ENCODE data around the gene C3orf62. TPM values are rescaled to one million over a fixed set of nuclear protein-coding genes. Genes with fewer than 3 reads are reported as not detected.
"Not testable (repeated sequence)": the region's sequence is repeated elsewhere in the genome, so short reads cannot be mapped to it uniquely, and the experiment has no call there.

The C3orf62 gene
- polyA plus RNA-seq, 12 donors, result 4.1 to 17.3 (median 8.5) TPM; not detected in 1

DNA sequence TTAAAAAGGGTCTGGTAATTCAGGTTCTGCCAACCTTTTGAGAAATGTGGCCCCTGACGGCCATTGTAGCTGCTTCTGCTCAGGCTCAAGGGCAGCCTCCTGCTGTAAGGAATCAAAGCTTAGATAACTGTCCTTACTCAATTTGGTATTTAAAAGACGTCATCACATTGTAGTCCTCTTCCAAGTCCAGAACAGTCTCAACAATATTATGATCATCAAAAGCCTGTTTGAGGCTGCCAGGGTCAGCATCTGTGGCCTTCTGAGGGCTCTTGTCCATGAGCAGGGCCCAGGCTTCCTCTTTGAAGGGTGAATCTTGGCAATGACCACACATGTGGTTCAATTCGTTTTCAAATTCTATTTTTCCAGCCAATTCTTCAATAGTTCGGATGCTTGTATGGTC, 6.0 kb downstream of the C3orf62 start:
- DNase-seq, result no peak

GRCh38 chr3:49270156-49270500, 6.9 kb downstream of the C3orf62 start:
- no peak for DNase-seq

DNA sequence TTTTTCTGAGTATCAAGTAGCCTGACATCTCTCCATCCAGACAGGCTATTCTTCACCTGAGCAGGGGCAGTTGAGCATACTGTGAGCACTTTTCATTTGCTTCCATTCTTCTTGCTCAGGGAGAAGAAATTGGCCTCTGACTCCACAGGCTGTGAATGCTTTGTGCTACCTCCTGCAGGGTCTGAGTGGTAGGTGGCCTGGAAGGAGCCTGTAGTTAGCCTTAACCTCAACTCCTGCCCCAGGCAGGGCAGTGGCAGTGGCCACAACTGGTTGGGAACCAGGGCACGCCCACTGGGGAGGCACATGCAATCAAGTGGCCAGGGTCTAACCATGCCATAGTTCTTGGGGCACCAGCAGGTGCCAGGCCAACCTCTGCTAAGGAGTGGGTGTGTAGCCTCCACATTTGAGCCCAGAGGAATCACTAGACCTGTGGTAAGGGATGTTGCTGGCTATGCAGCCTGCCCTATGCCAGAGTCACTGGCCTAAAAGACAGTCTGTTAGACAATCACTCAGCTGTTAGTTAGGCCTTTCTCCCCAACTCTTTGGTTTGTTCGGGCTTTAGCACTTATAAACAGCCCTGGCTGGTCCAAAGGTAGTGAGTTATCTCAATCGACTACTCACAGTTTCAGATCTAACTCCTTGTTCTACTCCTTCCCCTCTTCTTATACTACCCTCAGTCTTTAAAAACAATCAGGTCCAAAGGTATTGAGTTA, 7.4 kb downstream of the C3orf62 start:
- no peak for DNase-seq

DNA sequence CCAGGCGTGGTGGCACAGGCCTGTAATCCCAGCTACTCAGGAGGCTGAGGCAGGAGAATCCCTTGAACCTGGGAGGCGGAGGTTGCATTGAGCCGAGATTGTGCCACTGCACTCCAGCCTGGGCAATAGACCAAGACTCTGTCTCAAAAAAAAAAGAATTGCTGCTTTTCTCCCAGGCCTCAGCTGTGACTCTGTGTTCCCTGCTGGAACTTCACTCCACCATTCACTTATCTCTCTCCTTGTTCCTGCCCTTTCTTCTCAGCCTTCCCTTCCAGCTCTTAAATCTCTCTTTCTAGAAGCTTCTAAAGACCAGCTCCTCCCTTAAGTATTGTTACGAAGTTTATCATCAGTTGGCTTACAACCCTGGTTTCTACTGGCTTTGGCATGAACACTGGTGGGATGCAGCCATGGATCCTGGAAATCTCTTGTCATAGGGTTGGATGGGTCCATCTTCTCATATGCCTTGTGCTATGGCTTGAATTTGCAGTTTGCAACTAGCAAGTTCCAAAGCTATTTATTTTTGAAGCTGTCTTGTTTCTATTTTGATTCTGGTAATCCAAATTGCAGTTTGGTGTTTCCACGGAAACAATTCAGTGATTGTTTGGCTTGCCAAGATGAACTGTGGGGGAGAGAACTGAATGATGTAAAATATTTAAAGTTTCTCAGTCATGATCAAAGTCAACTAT, 10.5 kb downstream of the C3orf62 start:
- peak; percentile 60 for DNase-seq

- no peak for DNase-seq
Measured at GRCh38 chr3:49265661-49266386, 11.2 kb downstream of the C3orf62 start.

GRCh38 chr3:49263159-49263889, 13.7 kb downstream of the C3orf62 start:
- no peak for DNase-seq

GRCh38 chr3:49260806-49261324, 16.2 kb downstream of the C3orf62 start:
- no peak for DNase-seq

- no peak for DNase-seq
Measured at GRCh38 chr3:49257187-49257586, 19.8 kb downstream of the C3orf62 start.

DNA sequence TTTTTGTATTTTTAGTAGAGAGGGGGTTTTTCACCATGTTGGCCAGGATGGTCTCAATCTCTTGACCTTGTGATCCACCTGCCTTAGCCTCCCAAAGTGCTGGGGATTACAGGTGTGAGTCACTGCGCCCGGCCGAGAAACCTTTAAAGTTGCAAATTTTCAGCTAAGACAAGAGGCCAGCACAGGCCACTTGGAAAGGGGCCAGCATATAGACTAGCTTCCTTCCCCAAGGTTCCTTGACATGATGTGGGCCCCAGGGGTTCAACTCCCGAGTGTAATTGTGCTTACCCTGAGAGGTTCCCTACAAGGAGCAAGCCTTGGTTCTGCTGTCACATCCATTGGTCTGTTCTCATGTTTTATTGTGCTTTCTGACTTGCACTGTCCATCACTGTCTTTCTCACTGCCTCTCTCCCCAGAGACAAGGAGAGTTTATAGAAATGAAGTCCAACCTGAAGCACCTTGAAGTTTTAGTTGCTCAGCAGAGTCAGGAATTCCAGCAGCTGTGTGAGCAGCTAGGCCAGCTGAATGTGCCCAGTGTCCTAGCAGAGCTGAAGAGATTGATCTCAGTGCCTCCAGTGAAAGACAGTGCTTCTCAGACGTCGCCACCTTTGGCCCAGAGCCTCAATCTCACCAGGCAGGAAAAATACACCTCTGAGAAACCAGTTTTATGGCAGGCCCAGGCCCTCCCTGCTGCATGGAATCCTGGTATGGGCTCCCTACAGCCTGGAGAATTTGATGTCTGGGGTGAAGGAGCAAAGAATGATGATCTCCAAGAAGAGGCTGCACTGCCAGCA, 21.1 kb downstream of the C3orf62 start:
- no peak for DNase-seq

- DNase-seq, result no peak
Measured at GRCh38 chr3:49255112-49255511, 21.9 kb downstream of the C3orf62 start.

DNA sequence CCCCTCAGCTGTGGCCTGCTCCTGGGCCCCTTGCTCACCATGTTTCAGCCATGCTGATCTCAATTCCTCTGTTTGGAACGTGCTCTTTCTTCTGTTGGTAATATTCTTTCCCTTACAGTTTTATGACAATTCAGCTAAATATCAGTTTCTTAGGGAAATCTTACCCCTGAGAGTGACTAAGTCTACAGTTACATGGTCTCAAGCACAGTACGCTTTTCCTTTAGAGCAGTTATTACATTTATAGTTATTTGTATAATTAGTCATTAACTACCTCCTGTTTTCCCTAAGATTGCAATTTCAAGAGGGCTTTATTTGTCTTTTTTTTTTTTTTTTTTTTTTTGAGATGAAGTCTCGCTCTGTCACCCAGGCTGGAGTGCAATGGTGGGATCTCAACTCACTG, 23.5 kb downstream of the C3orf62 start:
- DNase-seq, result no peak

GRCh38 chr3:49248840-49249227, 28.2 kb downstream of the C3orf62 start:
- DNase-seq, result no peak

DNA sequence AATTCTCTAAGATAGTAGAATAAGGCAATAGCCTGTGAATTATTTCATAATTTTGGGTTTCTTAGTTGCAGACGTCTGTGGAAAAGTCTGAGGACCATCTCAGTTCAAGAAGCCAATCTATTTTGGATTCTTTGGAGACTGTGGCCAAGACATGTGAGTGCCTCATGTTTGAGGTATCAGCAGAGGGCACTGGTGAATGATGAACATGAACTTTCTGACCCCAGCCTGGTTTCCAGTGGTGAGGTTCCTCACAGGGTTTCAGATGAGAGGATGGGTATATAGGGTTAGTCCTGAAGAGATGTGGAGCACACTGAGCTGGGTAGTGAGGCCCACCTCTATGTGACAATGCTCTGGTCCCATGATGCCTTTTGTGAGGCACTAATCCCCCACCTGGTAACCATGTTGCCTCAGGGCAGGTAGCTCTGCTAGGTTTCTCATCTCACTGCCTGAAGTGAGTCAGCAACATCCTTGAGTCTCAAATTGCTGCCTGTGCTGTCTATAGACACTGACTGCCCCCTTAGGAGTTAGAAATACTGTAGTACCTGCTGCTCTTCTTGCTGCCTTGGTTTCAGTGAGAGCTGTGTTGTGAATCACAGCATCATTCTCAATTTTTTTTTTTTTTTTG, 32.3 kb downstream of the C3orf62 start:
- DNase-seq, result no peak

DNA sequence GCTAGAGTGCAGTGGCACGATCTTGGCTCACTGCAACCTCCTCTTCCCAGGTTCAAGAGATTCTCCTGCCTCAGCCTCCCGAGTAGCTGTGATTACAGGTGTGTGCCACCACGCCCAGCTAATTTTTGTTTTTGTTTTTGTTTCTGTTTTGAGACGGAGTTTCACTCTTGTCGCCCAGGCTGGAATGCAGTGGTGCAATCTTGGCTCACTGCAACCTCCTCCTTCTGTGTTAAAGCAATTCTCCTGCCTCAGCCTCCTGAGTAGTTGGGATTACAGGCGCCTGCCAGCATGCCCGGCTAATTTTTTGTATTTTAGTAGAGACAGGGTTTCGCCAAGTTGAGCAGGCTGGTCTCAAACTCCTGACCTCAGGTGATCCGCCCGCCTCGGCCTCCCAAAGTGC, 36.9 kb downstream of the C3orf62 start:
- DNase-seq, result not testable (repeated sequence)

DNA sequence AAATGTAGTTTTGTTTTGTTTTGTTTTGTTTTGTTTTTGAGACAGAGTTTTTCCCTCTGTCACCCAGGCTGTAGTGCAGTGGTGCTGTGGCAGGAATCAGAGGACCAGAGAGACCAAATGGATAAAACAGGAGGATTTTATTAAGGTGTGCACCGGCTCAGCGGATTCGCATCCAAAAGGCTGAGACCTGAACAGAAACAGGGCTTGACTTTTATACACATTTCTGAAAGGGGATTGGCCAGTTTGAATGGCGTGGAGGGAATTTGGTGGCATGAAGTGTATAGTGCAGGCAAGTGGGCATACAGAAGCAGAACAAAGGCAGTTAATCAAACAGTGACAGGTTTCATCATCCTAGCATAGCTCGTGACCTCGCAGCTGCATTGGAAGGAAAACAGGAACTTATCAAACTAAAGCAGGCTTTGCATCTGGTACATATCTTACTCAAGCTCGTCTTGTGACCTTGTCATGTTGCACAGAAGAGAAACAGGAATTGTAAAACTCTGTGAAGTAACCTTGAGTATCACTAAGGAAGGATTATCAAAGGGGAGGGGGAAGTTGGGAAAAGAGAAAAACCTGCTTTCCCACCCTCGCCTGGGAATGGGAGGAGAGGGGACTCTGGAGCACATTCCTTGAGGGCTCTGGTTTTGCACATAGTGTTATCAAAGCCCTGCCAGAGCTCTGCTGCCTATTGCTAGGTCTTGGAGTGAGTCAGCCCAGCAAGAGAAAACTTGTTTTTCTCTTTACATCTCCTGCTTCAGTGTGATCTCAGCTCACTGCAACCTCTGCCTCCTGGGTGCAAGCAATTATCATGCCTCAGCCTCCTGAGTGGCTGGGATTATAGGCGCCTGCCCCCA, 38.5 kb downstream of the C3orf62 start:
- DNase-seq, result no peak

DNA sequence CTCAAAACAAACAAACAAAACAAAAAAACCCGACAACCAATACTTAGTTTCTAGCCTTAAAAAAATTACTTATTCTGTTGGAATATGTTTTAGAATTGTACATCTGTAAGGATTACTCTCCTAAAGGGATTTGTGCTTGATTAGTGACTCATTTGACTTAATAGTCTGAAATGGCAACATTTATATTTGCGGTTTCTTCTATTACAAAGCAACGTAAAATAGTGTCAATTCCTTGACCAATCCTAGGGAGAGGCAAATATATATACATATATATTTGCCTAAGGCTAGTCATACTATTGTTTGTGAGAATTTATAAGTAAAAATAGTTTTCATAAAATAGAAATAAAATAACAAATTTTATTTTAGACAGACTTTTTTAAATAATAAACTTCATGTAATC, 39.7 kb downstream of the C3orf62 start:
- no peak for DNase-seq

- no peak for DNase-seq
Measured at GRCh38 chr3:49236226-49236625, 40.8 kb downstream of the C3orf62 start.

DNA sequence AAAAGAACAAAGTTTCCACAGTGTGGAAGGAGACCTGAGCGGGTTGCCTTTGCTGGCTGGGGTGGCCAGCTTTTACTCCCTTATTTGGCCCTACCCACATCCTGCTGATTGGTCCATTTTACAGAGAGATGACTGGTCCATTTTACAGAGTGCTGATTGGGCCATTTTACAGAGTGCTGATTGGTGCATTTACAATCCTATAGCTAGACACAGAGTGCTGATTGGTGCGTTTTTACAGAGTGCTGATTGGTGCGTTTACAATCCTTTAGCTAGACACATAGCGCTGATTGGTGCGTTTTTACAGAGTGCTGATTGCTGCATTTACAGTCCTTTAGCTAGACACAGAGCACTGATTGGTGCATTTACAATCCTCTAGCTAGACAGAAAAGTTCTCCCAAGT, 48.2 kb downstream of the C3orf62 start:
- not testable (repeated sequence) for DNase-seq

DNA sequence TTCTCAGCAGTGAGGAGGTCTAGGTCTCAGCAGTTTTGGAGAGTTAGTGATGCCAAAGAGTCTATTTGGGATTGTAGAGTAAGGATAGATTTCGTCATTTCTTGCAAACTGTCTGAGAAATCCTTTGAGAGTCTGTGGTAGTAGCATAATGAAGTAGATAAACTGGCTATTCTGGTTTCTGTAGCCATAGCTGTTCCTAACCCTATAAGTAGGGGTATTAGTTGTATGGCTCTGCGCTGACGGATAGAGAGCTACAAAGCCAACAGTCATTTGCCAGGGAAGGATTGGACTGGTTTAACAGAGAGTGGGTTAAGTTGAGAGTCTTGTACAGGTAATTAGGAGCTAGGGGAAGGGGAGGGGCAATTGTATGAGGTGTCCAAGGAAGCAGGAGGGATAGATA, 55.0 kb downstream of the C3orf62 start:
- no peak for DNase-seq

Data from muscle of arm (tissue), 12 donors.